ENCODE measurements around the gene FKBP4.
A peak's percentile ranks its signal among the peaks of the same experiment; 100 is the strongest.
"Not testable (repeated sequence)": the region's sequence is repeated elsewhere in the genome, so short reads cannot be mapped to it uniquely, and the experiment has no call there.

Gene FKBP4

GRCh38 chr12:2794736-2795289 is at the start of gene FKBP4:
TSS of gene FKBP4 (plus strand) at chr12:2794970. CDS start at chr12:2795140, 170 bp downstream.
- peak; percentile 89 for DNase-seq

- no peak for DNase-seq
Measured at GRCh38 chr12:2745655-2746054, 49.1 kb upstream of the FKBP4 start.

GRCh38 chr12:2749580-2749979 is 45.2 kb upstream of the FKBP4 start:
- DNase-seq, result no peak

GRCh38 chr12:2750185-2750584 is 44.6 kb upstream of the FKBP4 start:
- no peak for DNase-seq

- no peak for DNase-seq
Measured at GRCh38 chr12:2751230-2751629, 43.5 kb upstream of the FKBP4 start.

GRCh38 chr12:2751686-2752085 is 43.1 kb upstream of the FKBP4 start:
- no peak for DNase-seq

- peak; percentile 82 for DNase-seq
Measured at GRCh38 chr12:2752676-2753371, 41.9 kb upstream of the FKBP4 start.

- DNase-seq, result no peak
Measured at GRCh38 chr12:2753536-2753935, 41.2 kb upstream of the FKBP4 start.

GRCh38 chr12:2754208-2754607 is 40.6 kb upstream of the FKBP4 start:
- DNase-seq, result no peak

- no peak for DNase-seq
Measured at GRCh38 chr12:2756756-2757155, 38.0 kb upstream of the FKBP4 start.

- DNase-seq, result no peak
Measured at GRCh38 chr12:2759733-2760132, 35.0 kb upstream of the FKBP4 start.

- no peak for DNase-seq
Measured at GRCh38 chr12:2764398-2764797, 30.4 kb upstream of the FKBP4 start.

- no peak for DNase-seq
Measured at GRCh38 chr12:2765052-2765451, 29.7 kb upstream of the FKBP4 start.

GRCh38 chr12:2765608-2766007 is 29.2 kb upstream of the FKBP4 start:
- no peak for DNase-seq

GRCh38 chr12:2768224-2768961 is 26.4 kb upstream of the FKBP4 start:
- no peak for DNase-seq

- no peak for DNase-seq
Measured at GRCh38 chr12:2769866-2770533, 24.8 kb upstream of the FKBP4 start.

- DNase-seq, result not testable (repeated sequence)
Measured at GRCh38 chr12:2770544-2770943, 24.2 kb upstream of the FKBP4 start.

- no peak for DNase-seq
Measured at GRCh38 chr12:2772370-2772769, 22.4 kb upstream of the FKBP4 start.

- no peak for DNase-seq
Measured at GRCh38 chr12:2773199-2773875, 21.4 kb upstream of the FKBP4 start.

GRCh38 chr12:2775431-2775830 is 19.3 kb upstream of the FKBP4 start:
- DNase-seq, result no peak

- no peak for DNase-seq
Measured at GRCh38 chr12:2776129-2776806, 18.5 kb upstream of the FKBP4 start.

GRCh38 chr12:2779281-2779680 is 15.5 kb upstream of the FKBP4 start:
- DNase-seq, result no peak
